Posterior cingulate gyrus (tissue), 11 donors: ENCODE results near the gene SUB1.

ENCODE experiments used
- DNase-seq, 10 donors: peaks; one replicate each; pipeline versions ENCODE4 v3.0.0 to v3.0.0-alpha.2; 2020 to 2021; ENCODE audit warnings: mixed read lengths in 3 of 10
- intact Hi-C: fragments of 100-400 bp; cut with DNase I; formaldehyde crosslinking; loops from one replicate; pipeline ENCODE4 v1.15.1; 2023

SUB1 gene

GRCh38 chr5:32597041-32597629 lies 11.8 kb downstream of the SUB1 start:
- intact Hi-C loops = loop anchor here (10.0 kb wide), 1 partner anchor 212 kb away; no protein-coding TSS in a partner anchor
- no peak for DNase-seq

GRCh38 chr5:32598260-32598937 lies 13.0 kb downstream of the SUB1 start:
- intact Hi-C loops = loop anchor here (10.0 kb wide), 1 partner anchor 214 kb away; no protein-coding TSS in a partner anchor
- DNase-seq = no peak

- no peak for DNase-seq
- intact Hi-C loops = loop anchor here (10.0 kb wide), 1 partner anchor 214 kb away; no protein-coding TSS in a partner anchor
Measured at GRCh38 chr5:32598997-32599549, 13.7 kb downstream of the SUB1 start.

- DNase-seq = no peak
- intact Hi-C loops = no loop called here
Measured at GRCh38 chr5:32600054-32600622, 14.8 kb downstream of the SUB1 start.

- intact Hi-C loops = no loop called here
- no peak for DNase-seq
Measured at GRCh38 chr5:32601623-32602295, 16.4 kb downstream of the SUB1 start.

- intact Hi-C loops = no loop called here
- no peak for DNase-seq
Measured at GRCh38 chr5:32602906-32603305, 17.5 kb downstream of the SUB1 start.

- intact Hi-C loops = no loop called here
- DNase-seq = no peak
Measured at GRCh38 chr5:32604800-32605765, 19.7 kb downstream of the SUB1 start.

- intact Hi-C loops = no loop called here
- DNase-seq = no peak
Measured at GRCh38 chr5:32605766-32606152, 20.4 kb downstream of the SUB1 start.

- intact Hi-C loops = loop anchor here (2.0 kb wide), 1 partner anchor 380 kb away; no protein-coding TSS in a partner anchor
- DNase-seq = no peak
Measured at GRCh38 chr5:32612134-32612888, 27.0 kb downstream of the SUB1 start.

- DNase-seq = peak; percentile 71 to 97 (median 89)
- intact Hi-C loops = loop anchor here (1.0 to 2.0 kb wide), 2 partner anchors 123 to 380 kb away; no protein-coding TSS in a partner anchor
Measured at GRCh38 chr5:32613050-32613672, 27.8 kb downstream of the SUB1 start.

- DNase-seq = no peak
- intact Hi-C loops = no loop called here
Measured at GRCh38 chr5:32615236-32615635, 29.9 kb downstream of the SUB1 start.

GRCh38 chr5:32618962-32619361 lies 33.6 kb downstream of the SUB1 start:
- intact Hi-C loops = no loop called here
- DNase-seq = no peak

- intact Hi-C loops = no loop called here
- DNase-seq = no peak
Measured at GRCh38 chr5:32621256-32621655, 35.9 kb downstream of the SUB1 start.

- DNase-seq = no peak
- intact Hi-C loops = no loop called here
Measured at GRCh38 chr5:32625106-32625505, 39.7 kb downstream of the SUB1 start.

- DNase-seq = no peak
Measured at GRCh38 chr5:32625547-32625946, 40.2 kb downstream of the SUB1 start.

GRCh38 chr5:32627219-32627870 lies 42.0 kb downstream of the SUB1 start:
- intact Hi-C loops = no loop called here
- no peak for DNase-seq

More at GRCh38 chr5:32625547-32625946, 40.2 kb downstream of the SUB1 start:
- intact Hi-C loops = no loop called here

GRCh38 chr5:32628049-32628844 lies 42.9 kb downstream of the SUB1 start:
- intact Hi-C loops = no loop called here
- no peak for DNase-seq
